ENCODE results near the gene CFAP58.

The CFAP58 gene

DNA sequence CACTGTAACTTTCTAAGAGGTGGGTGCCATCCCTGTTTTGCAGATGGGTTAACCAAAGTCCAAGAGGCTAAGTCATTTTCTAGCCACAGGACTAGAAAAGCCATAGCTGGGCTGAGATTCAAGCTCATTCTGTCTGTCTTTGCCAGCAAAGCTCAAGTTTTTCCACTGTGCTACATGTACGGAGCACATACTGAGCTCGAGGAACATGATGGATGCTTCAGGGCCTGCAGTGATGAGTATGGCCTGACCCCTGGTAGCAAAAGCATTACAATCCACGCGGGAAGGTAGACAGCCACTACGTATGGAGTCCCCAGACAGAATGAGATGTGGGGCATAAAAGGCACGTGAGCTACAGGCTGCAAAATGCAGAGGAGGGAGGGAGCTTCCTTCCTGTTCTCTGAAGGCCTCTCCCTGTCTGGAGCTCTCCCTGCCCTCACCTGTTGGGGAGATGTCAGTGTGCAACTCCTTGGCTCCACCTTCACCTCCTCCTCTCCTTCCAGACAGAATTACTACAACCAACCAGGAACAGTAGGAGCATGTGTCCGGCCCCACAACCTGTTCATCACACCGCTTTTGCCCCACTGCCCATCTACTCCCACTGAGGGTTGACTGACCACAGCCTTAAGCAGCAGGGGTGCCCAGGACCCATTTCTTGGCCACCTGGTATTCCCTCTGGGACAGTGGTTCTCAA, 31.8 kb upstream of the CFAP58 start:
- DNase-seq (ENCODE audit: low read depth in 2 of 2): no peak

DNA sequence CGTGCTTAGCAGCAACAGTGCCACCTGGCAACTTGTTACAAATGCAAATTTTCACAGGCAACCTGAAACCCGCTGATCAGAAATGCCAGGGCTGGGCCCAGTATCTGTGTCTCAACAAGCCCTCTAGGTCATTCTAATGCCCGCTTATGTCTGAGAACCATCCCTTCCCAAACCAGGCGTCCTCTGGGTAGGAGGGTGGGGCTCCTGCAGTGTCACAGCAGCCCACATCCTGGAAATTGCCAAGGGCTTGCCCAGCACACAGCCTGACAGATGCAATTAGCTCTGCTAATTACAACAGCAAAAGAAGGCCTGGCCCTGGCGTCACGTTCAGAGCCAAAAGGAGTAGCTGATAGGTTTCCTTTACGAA, 31.2 kb upstream of the CFAP58 start:
- DNase-seq (ENCODE audit: low read depth in 2 of 2): no peak

DNA sequence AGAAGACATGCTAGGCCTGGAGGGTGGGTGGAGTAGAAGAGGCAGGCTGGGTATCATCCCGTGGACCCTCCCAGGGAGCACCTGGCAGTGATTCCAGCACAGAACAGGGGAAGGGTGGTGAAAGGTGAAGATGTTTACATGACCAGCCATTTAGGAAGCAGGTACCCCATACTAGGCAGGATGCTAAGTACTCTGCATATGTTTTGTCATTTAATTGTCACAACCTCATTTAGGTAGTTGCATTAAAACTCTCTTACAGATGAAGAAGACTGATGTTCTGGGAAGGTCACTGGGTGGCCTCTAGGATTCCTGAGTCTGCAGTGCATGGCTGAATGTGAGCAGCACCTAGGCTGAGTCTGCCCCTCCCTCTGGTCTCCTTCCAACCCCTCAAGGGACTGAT, 30.5 kb upstream of the CFAP58 start:
- no peak for DNase-seq (ENCODE audit: low read depth in 2 of 2)

DNA sequence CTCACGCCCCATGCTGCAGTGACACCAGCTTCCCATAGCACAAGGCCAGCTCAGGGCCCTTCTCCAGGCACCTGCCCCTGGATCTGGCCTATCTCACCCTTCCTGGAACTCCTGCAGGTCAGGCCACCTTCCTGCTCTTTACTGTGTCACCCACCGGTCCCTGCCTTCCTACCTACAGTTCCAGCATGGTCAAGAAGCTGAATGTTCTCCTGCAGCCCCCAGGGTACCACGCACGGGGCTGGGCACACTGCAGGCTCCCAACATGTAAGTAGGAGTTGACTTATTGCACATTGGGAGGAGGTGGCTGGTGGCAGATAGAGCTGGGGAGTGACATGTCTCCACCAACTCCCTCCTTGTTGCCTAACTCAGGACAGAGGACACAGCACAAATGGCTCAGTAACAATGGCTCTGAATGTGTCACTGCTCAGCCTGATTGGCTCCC, 29.9 kb upstream of the CFAP58 start:
- DNase-seq (ENCODE audit: low read depth in 2 of 2): no peak

DNA sequence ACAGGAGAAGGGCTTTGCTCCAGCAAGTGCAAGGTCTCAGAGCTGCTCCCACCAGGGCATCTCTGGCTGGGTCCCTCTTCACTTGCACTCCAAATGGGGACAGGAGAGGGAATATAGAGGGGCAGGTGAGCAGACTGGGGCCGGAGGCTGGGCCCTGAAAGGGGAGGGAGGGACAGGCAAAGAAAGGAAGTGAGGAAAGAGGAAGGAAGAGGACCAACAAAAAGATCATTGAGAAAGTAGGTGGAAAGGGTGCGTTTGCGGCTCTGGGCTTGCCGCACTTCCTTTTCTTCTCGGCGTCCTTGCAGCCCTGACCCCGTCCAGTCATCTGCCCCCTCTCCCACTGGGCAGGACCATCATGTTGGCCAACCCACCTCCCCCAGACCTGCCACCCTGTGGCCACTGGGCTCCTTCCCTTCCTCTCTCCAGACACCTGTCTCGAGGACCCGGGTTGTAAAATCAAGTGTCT, 29.4 kb upstream of the CFAP58 start:
- DNase-seq (ENCODE audit: low read depth in 2 of 2): no peak

DNA sequence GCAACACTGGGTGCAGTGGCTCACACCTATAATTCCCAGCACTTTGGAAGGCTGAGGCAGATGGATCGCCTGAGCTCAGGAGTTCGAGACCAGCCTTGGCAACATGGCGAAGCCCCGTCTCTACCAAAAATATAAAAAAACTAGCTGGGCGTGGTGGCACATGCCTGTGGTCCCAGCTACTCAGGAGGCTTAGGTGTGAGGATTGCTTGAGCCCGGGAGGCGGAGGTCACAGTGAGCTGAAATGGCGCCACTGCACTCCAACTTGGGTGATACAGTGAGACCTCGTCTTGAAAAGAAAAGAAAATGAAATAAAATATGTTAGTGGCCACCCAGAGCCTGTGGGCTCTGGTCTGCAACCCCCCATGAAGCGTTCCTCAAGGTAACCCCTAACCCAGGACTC, 28.7 kb upstream of the CFAP58 start:
- no peak for DNase-seq (ENCODE audit: low read depth in 2 of 2)

DNA sequence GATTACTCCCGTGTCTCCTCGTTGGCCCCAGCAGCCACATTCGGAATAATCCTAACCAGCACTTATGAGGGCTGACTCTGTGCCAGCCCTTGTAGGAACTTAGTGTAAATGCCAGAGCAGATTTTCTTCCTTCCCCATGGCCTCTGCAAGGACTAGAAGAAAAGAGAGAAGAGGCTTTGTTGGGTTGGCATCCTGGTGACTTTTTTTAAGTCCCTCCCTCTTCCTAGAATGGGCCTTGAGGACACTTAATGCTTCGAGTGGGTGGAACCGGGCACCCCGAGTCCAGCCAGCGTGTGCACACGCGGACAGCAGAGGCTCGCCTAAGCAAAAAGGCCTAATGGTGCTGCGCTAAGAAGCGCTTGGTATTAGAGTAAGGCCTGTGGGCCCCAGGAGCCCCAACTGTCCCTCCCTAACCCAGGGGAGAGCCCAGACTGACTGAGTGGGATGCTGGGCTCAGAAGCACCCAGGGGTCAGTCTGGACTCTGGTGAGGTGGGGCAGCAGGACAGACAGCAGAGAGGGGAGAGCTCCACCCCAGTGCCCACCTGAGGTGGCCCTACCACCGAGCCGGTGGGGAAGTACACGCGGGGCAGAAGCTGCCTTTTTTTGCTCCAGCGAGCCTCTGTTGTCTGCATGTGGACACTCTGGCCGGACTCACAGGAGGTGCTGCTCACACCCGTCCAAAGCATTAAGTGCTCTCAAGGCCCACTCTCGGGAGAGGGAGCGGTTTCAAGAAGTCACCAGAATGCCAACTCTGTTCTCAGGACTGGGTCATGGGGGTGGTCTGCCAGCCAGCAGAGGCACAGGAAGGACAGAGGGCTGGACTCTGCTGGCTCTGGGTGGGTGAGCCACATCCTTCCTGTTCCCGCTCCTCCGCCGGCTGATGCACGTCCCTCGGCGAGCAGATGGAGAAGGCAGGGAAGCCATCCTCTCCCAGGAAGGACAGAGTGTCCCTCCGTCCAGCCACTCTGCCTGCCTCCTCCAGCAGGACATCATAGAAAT, 27.9 kb upstream of the CFAP58 start:
- no peak for DNase-seq (ENCODE audit: low read depth in 2 of 2)

DNA sequence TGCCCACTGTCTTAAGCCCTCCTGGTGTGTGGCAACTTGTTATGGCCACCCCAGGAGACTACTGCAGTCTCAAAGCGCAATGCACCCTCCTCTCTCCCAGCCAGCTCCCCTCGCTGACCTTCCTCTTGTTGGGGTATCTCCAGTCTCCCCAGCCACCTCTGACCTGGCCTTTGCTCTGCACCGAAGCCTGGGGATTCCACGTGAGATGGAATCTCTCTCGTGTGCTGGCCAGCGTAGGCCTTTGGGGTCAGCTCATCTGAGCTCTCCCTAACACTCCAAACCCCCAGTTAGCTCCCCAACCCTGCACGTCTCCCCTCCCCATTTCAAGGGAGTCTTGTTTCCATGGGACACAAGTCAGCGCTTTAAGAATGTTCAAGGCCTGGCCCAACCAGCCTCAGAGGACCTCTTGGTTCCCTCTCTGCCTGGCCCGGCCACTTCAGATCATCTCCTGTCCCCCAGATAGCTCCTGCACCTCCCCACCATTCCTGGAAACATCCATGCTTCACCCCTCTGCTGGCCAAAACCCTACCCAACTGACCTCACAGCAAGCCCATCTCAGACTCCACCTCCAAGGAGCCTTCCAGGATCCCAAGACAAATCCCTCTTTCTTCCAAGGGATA, 26.5 kb upstream of the CFAP58 start:
- no peak for DNase-seq (ENCODE audit: low read depth in 2 of 2)

DNA sequence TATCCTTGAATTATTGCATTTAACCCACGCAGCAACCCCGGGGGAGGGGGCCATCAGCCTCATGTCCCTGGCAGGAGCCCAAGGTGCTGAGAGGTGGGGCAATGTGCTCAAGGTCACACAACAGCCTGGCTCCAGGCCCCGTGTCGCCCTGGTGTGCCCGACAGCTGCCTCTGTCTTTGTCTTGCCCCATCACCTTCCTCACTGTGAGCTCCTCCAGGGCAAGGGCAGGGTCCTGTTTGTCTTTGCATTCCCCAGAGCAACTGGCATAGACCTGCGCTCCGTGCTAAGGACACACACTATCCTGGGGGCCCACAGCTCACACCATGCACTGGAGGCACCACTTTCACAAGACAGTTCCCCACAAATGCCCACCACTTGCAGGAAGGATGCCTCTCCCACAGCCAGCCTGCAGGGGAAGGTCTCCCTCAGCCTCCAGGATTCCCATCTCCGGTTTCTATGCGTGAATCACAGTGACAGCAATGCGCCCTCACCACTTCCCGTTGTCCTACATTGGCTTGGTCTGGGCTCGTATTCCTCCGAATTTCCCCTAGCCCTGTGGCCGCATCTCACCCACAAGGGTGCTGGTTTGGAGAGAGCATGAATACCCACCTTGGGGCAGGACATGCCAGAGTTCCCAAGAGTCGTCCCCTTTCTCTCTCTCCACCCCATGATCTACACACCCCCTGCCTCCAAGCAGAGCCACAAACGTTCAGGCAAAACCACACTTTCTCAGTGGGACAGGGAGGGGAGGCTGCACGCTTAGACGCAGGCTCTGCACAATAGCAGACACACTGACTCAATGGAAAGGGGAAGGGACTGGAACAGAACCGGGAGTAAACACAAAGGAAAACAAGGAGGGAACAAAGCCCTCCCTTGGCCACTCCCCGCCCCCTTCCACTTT, 25.6 kb upstream of the CFAP58 start:
- DNase-seq (ENCODE audit: low read depth in 2 of 2): no peak

DNA sequence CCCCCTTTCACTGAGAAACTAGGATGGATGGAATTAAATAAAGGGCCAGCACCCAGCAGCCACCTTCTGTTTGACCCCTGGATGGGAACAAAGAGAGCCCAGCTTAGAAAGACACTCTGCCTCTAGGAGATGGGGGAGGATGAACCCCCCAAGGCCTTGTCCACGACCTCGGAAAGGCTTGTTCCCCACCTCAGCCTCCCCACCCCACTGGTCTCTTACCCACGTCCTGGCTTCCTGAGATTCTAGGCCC, 25.1 kb upstream of the CFAP58 start:
- no peak for DNase-seq (ENCODE audit: low read depth in 2 of 2)

DNA sequence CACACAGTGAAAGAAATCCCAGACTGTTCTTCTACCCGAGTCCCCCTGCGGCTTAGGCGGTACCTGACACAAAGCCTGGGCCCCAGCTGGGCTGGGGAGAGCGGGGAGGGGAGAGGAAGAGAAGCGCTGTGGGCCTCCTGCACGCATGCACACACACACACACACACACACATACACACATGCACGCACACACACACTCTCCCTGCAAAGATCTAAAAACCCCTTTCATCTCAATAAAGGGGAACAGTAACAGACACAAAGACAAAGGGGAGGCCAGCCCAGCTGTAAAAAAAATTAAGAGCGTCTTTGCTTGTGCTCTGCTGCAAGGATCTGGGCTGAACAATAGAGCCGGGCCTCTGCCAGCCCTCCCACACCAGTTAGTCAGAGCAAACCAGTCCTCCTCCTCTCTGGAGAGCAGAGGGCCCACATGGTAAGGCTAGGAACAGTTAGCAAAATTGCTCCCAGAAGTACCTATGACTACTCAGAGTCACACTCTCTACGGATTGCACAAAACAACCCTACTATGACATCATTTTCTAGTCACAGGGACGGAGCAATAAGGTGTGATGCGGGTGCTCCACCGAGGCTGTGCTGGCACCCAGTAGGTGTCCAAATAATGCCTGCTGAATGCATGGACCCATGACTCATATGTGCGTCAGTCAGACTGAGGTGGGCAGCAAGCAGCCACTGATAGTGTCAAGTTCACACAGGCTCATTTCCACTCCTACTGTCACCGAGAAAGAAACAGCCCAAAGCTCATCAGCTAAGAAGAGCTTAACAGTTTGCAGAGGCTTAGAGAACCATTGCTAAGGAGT, 24.5 kb upstream of the CFAP58 start:
- no peak for DNase-seq (ENCODE audit: low read depth in 2 of 2)

DNA sequence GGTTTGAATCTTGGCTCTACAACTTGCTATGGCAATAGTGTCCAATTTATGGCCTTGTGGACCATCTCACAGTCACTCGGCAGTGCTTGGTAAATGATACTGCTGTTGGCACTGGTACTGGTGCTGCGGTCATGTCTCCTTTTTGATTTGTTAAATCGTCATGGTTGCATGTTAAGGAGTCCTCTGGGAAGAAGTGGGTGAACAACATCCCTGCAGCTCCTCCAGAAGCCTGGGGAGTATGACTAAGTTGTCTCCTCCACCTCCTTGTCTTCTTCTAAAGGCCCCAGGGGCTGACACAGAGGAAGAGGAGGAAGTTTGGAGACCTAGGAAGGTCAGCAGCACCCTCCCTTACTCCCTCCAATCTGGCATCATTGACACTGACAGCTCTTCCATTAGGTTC, 23.9 kb upstream of the CFAP58 start:
- no peak for DNase-seq (ENCODE audit: low read depth in 2 of 2)

DNA sequence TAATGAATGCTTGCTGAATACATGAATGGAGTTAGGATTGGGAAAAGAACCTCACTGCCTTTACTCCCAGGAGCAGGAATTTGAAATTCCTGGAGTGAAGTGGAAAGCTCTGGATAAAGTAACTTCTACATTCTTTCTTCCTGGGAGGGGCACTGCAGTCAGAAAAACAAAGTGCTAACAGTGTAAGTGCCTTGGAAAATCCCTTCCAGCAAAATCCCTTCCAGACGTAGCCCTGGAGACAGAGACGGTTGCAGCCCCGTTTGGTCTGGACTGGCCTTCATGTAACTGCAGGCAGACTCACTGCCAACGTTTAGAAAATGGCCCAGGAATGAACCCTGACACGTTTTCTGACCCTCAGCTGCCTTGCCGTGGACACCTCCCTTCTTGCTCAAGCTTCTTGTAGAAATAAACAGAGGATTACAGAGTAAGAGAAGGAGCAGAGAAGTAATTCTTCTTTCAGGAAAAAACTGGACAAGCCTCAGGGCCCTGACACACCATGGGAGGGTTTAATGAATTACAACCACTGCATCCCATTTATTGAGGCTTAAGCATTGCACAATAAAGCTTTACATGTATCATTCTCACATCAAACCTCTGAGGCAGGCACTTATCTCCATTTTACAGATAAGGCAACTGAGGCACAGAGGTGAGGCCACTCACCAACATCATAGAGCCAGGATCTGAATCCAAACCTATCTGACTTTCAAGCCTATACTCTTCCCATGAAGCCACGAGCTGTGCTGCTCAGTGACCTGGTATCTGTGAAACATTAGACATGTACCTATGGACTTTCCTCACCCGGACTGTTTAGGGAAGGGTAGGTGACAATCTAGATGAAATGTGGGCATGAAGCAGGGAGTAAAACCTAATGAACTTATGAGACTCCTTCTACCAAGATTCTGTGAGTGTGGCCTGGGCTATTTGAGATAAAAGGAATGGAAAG, 23.2 kb upstream of the CFAP58 start:
- DNase-seq (ENCODE audit: low read depth in 2 of 2): no peak

DNA sequence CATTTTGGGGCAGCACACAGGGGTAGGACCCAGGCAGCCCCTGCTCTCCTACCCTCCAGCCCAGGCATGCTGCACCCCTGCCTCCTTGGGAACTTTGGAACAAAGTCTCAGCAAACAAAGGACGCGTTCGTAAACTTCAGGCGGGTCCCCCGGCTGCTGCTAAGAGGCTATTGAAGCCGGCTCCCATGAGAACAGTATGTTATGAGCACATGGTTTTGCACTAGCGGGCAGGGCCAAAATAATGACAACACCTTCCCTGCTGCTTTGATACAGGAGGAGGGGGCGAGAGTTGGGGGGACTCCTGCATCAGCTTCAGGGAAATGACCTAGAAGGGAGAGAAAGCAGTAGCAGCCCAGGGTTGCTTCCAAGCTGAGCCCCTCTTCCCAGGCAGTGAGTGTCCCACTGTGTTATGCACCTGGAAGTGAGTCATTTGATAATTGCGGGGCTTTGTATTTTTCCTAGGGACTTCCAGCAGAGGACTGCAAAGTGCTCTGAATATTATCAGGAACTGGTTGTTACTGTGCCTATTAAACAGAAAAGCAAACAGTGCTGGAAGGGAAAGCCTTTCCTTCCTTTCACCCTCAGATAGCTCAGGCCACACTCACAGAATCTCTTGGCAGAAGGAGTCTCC, 22.3 kb upstream of the CFAP58 start:
- no peak for DNase-seq (ENCODE audit: low read depth in 2 of 2)

DNA sequence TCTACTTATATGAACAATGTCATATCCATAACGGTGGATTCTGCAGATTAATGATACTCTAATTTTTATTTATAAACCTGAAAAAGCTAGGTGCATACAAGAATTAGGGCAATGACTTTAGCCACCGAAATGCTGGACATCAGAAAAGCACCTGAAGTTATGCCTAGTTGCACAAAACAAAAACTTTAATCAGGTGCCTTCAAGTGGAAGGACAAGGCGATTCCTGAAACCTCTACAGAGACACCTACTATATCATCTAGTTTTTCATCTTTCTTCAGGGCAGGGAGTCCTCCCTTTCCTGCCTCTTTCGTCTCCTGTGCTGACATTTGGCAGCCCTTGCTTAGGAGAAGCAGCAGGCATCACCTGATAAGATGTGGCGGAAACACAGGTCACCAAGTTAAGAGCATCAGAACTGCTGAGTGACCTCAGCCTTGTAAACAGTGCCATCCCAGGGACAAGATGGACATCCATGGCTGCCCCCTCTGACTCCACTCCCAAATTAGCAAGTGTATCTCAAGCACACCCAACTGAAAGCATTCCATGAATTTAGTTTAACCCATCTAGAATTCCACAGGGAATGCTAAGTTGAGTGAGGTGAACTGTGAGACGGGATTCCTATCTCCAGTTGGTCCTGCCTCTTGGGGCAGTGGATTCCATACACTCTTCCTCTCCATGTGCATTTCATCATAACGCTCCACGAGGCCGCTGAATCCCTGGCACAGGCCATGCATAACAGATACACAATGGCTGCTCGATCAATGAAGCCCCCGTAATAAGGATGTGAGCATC, 21.2 kb upstream of the CFAP58 start:
- no peak for DNase-seq (ENCODE audit: low read depth in 2 of 2)

DNA sequence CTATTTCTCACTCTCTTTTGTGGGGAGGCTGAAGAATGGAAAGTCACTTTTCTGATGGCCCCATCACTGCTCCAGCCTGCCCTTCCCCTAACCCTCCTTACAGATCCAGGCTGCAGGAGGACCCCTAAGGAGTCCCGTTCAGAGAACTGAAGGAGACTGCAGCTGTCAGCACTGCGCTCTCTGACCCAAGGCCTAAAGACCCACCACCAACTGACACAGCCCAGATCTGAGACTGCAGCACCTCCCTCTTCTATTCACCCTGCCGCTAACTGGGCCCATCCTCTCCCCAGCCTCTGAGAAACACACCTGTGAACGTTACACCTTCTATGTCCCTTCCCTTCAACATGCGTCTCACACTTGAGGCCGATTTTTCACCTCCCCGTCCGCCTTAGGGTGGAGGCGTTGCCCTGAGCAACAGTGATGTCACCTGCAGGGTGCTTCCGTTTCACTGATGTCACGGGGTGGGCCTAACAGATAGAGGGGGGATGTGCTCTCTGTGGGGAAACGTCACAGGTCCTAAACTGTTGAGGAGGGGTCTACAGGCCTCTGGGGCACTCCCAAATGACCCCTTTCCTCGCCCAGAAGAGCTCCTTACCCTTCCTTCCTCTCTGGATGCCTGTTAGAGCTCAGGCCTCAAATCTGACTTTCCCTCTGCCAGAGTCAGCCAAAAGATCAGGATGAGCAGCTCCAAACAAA, 20.5 kb upstream of the CFAP58 start:
- DNase-seq (ENCODE audit: low read depth in 2 of 2): no peak

DNA sequence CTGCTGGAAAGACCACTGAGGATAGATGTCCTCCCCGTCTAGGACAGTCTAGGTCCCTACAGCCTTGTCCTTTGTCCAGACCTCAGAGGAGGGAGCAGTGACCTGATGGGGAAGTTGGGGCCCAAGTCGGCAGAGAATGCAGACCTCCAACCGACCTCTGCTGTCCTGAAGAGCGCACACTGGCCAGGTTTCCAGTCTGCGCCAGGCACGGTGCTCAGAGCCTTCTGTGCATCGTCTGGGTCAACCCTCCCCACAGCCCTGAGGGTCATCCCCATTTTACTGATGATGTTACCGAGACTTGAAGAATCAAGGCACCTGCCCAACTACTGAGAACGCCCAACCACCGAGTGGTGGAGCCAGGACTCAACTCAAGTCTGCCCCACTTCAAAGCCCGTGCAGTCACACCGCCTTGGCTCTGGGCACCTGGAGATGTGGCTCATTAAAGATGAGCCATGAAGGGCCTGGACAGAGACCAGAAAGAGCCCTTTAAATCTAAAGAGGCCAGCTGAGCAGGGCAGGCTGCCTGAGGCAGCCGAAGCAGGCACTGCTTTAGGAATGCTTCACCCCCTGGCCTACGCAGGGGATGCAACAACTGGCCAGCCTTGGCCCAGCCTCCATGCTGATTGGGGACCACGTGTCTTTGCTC, 19.8 kb upstream of the CFAP58 start:
- no peak for DNase-seq (ENCODE audit: low read depth in 2 of 2)

All from stimulated activated CD4-positive, alpha-beta T cell treated with anti-CD3 and anti-CD28 coated beads, Interleukin-1b, Interleukin-23, amount 100 ng/mL, for 1 hour (primary cell).